Karpas-422 (cell line): ENCODE results near the gene GAS1. TPM values are rescaled to one million over a fixed set of nuclear protein-coding genes. Genes with fewer than 3 reads are reported as not detected.

Experiments used
- DNase-seq: peaks from one replicate; pipeline ENCODE4 v3.0.0-alpha.2; 2015
- H2AFZ ChIP-seq: fragments of 200-600 bp; sonication (generic); 2 replicates; pipeline ENCODE4 v1.6.1; 2014; ENCODE audit warnings: antibody characterized with exemption, low read length, mixed read lengths
- H3K27ac ChIP-seq: fragments of 200-600 bp; sonication (generic); 2 replicates; pipeline ENCODE4 v1.5.1; 2014; ENCODE audit warnings: mild to moderate bottlenecking, low read length, moderate library complexity
- H3K27me3 ChIP-seq: fragments of 200-600 bp; sonication (generic); 2 replicates; pipeline ENCODE4 v1.6.1; 2014; ENCODE audit warnings: low read length, mixed read lengths
- H3K36me3 ChIP-seq: fragments of 200-600 bp; sonication (generic); 2 replicates; pipeline ENCODE4 v1.6.1; 2014; ENCODE audit warnings: low read length, mixed read lengths; ENCODE audit not compliant: insufficient read depth
- H3K4me1 ChIP-seq: fragments of 200-600 bp; sonication (generic); 2 replicates; pipeline ENCODE4 v1.6.1; 2014; ENCODE audit warnings: mild to moderate bottlenecking, low read length, mixed read lengths
- H3K4me2 ChIP-seq: fragments of 200-600 bp; sonication (generic); 2 replicates; pipeline ENCODE4 v1.6.1; 2014; ENCODE audit warnings: low read length, low read depth, mild to moderate bottlenecking; ENCODE audit not compliant: poor library complexity, severe bottlenecking
- H3K4me3 ChIP-seq: fragments of 200-600 bp; sonication (generic); 2 replicates; pipeline ENCODE4 v1.5.1; 2014; ENCODE audit warnings: mild to moderate bottlenecking, antibody characterized with exemption, low read length, mixed read lengths
- H3K79me2 ChIP-seq: fragments of 200-600 bp; sonication (generic); 2 replicates; pipeline ENCODE4 v1.6.1; 2014; ENCODE audit warnings: mild to moderate bottlenecking, low read length, mixed read lengths
- H3K9ac ChIP-seq: fragments of 200-600 bp; sonication (generic); 2 replicates; pipeline ENCODE4 v1.6.0; 2014; ENCODE audit warnings: low read length
- H3K9me2 ChIP-seq: fragments of 200-600 bp; sonication (generic), shearing (Covaris generic); replicated peaks from 2 replicates; pipeline ENCODE4 v1.6.0; 2014; ENCODE audit warnings: mild to moderate bottlenecking, low read length, moderate library complexity; ENCODE audit not compliant: insufficient read depth
- H3K9me3 ChIP-seq: fragments of 300-700, 200-600 bp; sonication (generic); 2 replicates; pipeline ENCODE4 v1.6.1; 2014; ENCODE audit warnings: low read length, mixed read lengths
- H4K20me1 ChIP-seq: fragments of 200-600 bp; sonication (generic); 2 replicates; pipeline ENCODE4 v1.6.1; 2014; ENCODE audit warnings: mild to moderate bottlenecking, antibody characterized with exemption, low read length, low read depth; ENCODE audit not compliant: insufficient read depth
- total RNA-seq: library from RNA; depleted of rRNA; stranded (reverse); fragments of >200 nt; shearing (Covaris generic); gene quantifications from 2 replicates; pipeline ENCODE4 v1.2.3, GENCODE V29; 2014; ENCODE audit warnings: low replicate concordance

GAS1 gene
- total RNA-seq, 1 experiment from 2014 or later, result 0.15 TPM

- H2AFZ ChIP-seq, result no peak overlapping the region
- H3K4me2 ChIP-seq, result no peak overlapping the region
- H3K9me3 ChIP-seq, result no peaks in the 10 kb centered on the region
- H3K27me3 ChIP-seq, result no peaks in the 10 kb centered on the region
- no peaks in the 10 kb centered on the region for H3K9me2 ChIP-seq
- DNase-seq, result no peak
- H3K4me1 ChIP-seq, result no peaks in the 10 kb centered on the region
- H4K20me1 ChIP-seq, result no peaks in the 10 kb centered on the region
- no peak overlapping the region for H3K9ac ChIP-seq
- H3K27ac ChIP-seq, result no peak overlapping the region
- H3K4me3 ChIP-seq, result no peak overlapping the region
- no peaks in the 10 kb centered on the region for H3K79me2 ChIP-seq
- H3K36me3 ChIP-seq, result no peaks in the 10 kb centered on the region
These were observed 21.6 kb downstream of the GAS1 start for GRCh38 chr9:86925686-86926085.

DNA sequence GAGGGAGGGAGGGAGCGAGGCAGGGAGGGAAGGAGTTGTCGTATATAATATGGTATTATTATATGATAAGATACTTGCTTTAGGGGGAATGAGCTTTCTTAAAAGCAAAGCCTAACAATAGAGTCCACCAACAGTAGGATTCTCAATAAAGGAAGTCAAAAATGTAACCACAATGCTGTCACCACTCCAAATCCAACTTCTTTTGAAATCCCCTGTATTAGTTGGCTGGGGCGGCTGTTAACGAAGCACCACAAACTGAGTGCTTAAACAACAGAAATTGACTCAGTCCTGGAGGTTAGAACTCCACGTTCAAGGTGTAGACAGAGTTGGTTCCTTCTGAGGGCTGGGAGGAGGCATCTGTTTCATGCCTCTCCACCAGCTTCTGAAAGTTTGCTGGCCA is 23.1 kb downstream of the GAS1 start:
- Histone ChIP-seq H3K36me3 (no peaks in the 10 kb centered on the region), H3K79me2 (no peaks in the 10 kb centered on the region), H3K4me2 (no peak overlapping the region), H2AFZ (no peak overlapping the region), H3K27me3 (no peaks in the 10 kb centered on the region), H3K27ac (no peak overlapping the region), H3K9me2 (no peaks in the 10 kb centered on the region), H4K20me1 (no peaks in the 10 kb centered on the region), H3K4me3 (no peak overlapping the region), H3K4me1 (no peaks in the 10 kb centered on the region), H3K9ac (no peak overlapping the region), H3K9me3 (no peaks in the 10 kb centered on the region)
- DNase-seq, result no peak

DNA sequence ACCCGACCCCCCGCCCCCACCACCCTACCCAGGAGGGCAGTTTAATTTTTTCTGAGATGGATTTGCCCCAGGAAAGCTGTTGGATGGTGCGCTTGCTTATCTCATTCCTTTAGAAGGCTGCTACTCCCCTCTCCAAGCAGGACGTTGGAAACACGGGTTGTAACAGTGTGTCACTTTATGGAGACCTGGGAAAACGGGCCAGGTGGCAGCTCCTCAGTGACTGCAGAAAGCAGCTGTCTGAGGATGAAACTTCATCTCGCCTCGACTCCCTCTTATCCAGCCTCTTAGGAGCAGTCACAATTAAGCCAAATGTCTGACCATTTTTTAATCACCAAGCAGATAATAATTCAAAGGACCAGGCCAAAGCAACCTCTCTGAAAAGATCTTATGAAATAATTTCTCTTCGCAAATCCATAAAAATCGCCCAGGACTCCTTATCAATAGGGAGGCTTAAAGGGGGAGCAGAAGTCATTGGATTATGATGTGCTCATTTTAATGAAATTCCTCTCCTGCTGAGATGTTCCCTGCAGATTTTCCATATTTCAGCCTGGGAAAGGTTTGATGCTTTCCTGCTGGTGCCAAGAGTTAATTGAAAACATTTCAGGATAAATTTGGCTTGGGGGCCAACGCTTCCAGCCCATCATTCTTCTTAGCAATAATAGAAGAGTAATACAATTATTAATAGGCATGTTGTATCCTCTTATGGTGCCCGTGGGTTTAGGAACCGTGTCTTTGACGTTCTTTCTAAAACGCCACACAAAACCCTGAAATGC is 26.0 kb downstream of the GAS1 start:
- no peak overlapping the region for H3K9ac ChIP-seq
- H3K9me2 ChIP-seq, result no peaks in the 10 kb centered on the region
- H4K20me1 ChIP-seq, result no peaks in the 10 kb centered on the region
- no peak for DNase-seq
- no peaks in the 10 kb centered on the region for H3K36me3 ChIP-seq
- no peaks in the 10 kb centered on the region for H3K79me2 ChIP-seq
- H3K4me1 ChIP-seq, result no peaks in the 10 kb centered on the region
- no peak overlapping the region for H3K4me3 ChIP-seq
- no peak overlapping the region for H3K4me2 ChIP-seq
- H3K27me3 ChIP-seq, result no peaks in the 10 kb centered on the region
- no peak overlapping the region for H3K27ac ChIP-seq
- H3K9me3 ChIP-seq, result no peaks in the 10 kb centered on the region
- H2AFZ ChIP-seq, result no peak overlapping the region

DNA sequence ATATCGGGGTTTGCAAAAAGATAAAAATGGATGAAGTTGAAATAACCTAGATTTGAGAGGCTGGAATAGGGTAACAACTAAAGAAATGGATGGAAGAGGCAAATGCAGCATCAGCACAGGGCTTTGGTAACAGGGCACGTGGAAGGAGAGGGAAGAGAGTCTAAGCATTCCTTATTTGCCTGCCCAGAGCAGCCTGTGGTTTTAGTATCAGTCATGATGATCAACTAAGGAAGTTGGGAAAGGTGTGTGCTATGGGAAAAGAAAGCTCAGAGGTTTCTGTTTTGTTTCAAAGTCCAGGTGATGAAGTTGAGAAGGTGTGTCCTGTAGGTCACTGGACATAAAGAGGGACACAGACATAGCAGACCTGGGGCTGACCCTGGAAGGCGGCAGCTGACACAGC is 28.8 kb downstream of the GAS1 start:
- no peaks in the 10 kb centered on the region for H3K27me3 ChIP-seq
- H3K4me2 ChIP-seq, result no peak overlapping the region
- no peak overlapping the region for H3K9ac ChIP-seq
- no peaks in the 10 kb centered on the region for H3K79me2 ChIP-seq
- no peak for DNase-seq
- no peaks in the 10 kb centered on the region for H3K9me3 ChIP-seq
- no peak overlapping the region for H3K4me3 ChIP-seq
- H3K9me2 ChIP-seq, result no peaks in the 10 kb centered on the region
- no peak overlapping the region for H3K27ac ChIP-seq
- H4K20me1 ChIP-seq, result no peaks in the 10 kb centered on the region
- no peaks in the 10 kb centered on the region for H3K4me1 ChIP-seq
- no peak overlapping the region for H2AFZ ChIP-seq
- no peaks in the 10 kb centered on the region for H3K36me3 ChIP-seq

- no peak overlapping the region for H2AFZ ChIP-seq
- H3K4me3 ChIP-seq, result no peak overlapping the region
- no peak overlapping the region for H3K9ac ChIP-seq
These were observed 35.1 kb downstream of the GAS1 start for GRCh38 chr9:86912210-86912609.

DNA sequence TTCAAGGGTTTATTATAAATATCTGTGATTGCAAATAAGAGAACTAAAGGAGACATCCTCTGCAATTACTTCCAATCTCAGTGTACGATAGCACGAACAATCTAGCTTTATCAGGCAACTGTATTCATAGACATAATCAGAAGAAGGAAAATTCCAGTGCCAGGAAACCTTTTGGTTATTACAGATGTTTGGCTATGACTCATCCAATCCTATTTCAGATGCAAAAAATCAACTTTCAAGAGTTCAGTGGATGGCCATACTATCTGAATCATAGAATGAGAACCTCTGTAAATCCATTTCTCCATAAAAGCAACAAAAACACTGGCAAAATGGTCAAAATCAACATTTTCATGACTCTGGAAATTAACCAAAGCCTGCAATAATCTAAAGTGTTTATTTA is 37.9 kb downstream of the GAS1 start:
- Histone ChIP-seq H3K9me3 (no peaks in the 10 kb centered on the region; the same call in 1 of the 2 replicates), H2AFZ (no peak overlapping the region), H3K4me2 (no peak overlapping the region), H3K36me3 (no peaks in the 10 kb centered on the region), H3K9me2 (no peaks in the 10 kb centered on the region; the same call in 1 of the 2 replicates), H3K9ac (no peak overlapping the region), H3K4me3 (no peak overlapping the region), H3K4me1 (no peaks in the 10 kb centered on the region), H3K27ac (no peak overlapping the region), H3K79me2 (no peaks in the 10 kb centered on the region), H4K20me1 (no peaks in the 10 kb centered on the region), H3K27me3 (no peaks in the 10 kb centered on the region)
- DNase-seq, result no peak

More at GRCh38 chr9:86912210-86912609, 35.1 kb downstream of the GAS1 start:
- H3K9me2 ChIP-seq, result no peaks in the 10 kb centered on the region; the same call in 1 of the 2 replicates
- no peaks in the 10 kb centered on the region; the same call in 1 of the 2 replicates for H3K9me3 ChIP-seq
- H3K4me1 ChIP-seq, result no peaks in the 10 kb centered on the region
- DNase-seq, result no peak
- no peaks in the 10 kb centered on the region for H3K27me3 ChIP-seq
- H3K4me2 ChIP-seq, result no peak overlapping the region
- no peaks in the 10 kb centered on the region for H3K36me3 ChIP-seq
- H4K20me1 ChIP-seq, result no peaks in the 10 kb centered on the region
- no peak overlapping the region for H3K27ac ChIP-seq
- H3K79me2 ChIP-seq, result no peaks in the 10 kb centered on the region

- Histone ChIP-seq H3K9ac (no peak overlapping the region), H3K9me2 (no peaks in the 10 kb centered on the region; the same call in 1 of the 2 replicates), H2AFZ (no peak overlapping the region), H3K9me3 (no peaks in the 10 kb centered on the region; the same call in 1 of the 2 replicates), H3K27me3 (no peaks in the 10 kb centered on the region), H3K36me3 (no peaks in the 10 kb centered on the region), H3K79me2 (no peaks in the 10 kb centered on the region), H3K4me2 (no peak overlapping the region), H3K4me3 (no peak overlapping the region), H3K4me1 (no peaks in the 10 kb centered on the region), H3K27ac (no peak overlapping the region), H4K20me1 (no peaks in the 10 kb centered on the region)
- no peak for DNase-seq
These were observed 39.0 kb downstream of the GAS1 start for GRCh38 chr9:86908261-86908660.

DNA sequence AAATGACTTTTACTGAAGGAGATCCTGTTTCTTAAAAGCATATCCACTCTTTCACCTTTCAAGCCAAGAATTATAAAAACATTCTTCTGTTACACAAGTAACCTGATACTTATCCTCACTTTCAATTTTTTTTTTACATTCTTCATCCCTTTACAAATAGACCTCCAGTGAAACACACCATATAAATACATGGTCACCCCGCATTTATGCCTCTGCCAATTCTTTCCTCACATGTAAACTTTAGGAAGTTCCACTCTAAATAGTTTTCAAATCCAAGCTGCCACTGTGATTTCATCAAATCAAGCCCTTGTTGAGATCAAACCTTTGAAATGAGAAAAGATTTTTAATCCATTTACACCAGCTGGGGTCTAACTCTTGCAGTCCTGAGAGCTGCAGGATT is 40.0 kb downstream of the GAS1 start:
- Histone ChIP-seq H3K79me2 (no peaks in the 10 kb centered on the region), H3K27me3 (no peaks in the 10 kb centered on the region), H3K9ac (no peak overlapping the region), H3K4me1 (no peaks in the 10 kb centered on the region), H3K4me3 (no peak overlapping the region), H4K20me1 (no peaks in the 10 kb centered on the region), H2AFZ (no peak overlapping the region), H3K27ac (no peak overlapping the region), H3K9me2 (no peaks in the 10 kb centered on the region; the same call in 1 of the 2 replicates), H3K36me3 (no peaks in the 10 kb centered on the region), H3K4me2 (no peak overlapping the region), H3K9me3 (no peaks in the 10 kb centered on the region; the same call in 1 of the 2 replicates)
- no peak for DNase-seq
